Esophagus muscularis mucosa (tissue), 3 donors: ENCODE data around the gene MS4A10.

Source experiments
- POLR2A ChIP-seq: fragments of 450-650 bp; IDR thresholded peaks from one replicate; pipeline ENCODE4 v1.6.1; 2017; ENCODE audit warnings: antibody characterized with exemption, moderate library complexity, mild to moderate bottlenecking, low read depth
- TF ChIP-seq, protein P1 (sequence below), 3 experiments: fragments of 200-600 bp in 2 of 3; fragments of 450-650 bp in 1 of 3; sonication (generic) in 2 of 3; IDR thresholded peaks; one replicate each; pipeline ENCODE4 v1.5.1; 2017 to 2019; ENCODE audit warnings: antibody characterized with exemption in 3 of 3, mild to moderate bottlenecking in 2 of 3, moderate library complexity in 1 of 3

DNA sequence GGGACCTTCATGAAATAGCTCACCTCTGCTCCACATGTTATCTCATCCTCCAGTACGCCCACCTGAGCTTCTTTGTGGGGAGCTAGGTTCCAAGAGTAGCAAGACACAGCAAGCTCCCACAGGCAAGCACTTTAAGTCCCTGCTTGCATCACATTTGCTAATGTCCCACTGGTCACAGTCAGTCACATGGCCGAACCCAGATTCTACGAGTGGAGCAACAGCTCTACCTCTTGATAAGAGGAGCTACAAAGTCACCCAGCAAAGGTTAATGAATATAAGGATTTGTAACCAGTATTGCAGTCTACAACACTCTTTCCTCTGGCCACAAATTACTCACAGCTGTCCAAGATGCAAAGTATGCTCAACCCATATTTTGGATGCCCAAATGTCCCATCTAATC is 43.7 kb upstream of the MS4A10 start:
- TF ChIP-seq, protein P1, sequence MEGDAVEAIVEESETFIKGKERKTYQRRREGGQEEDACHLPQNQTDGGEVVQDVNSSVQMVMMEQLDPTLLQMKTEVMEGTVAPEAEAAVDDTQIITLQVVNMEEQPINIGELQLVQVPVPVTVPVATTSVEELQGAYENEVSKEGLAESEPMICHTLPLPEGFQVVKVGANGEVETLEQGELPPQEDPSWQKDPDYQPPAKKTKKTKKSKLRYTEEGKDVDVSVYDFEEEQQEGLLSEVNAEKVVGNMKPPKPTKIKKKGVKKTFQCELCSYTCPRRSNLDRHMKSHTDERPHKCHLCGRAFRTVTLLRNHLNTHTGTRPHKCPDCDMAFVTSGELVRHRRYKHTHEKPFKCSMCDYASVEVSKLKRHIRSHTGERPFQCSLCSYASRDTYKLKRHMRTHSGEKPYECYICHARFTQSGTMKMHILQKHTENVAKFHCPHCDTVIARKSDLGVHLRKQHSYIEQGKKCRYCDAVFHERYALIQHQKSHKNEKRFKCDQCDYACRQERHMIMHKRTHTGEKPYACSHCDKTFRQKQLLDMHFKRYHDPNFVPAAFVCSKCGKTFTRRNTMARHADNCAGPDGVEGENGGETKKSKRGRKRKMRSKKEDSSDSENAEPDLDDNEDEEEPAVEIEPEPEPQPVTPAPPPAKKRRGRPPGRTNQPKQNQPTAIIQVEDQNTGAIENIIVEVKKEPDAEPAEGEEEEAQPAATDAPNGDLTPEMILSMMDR (IDR thresholded peaks at IDR 0.05): no peak
- no peak for TF ChIP-seq POLR2A
